Superior temporal gyrus (tissue), 1 donor: Measurements from ENCODE around the gene COPS3.

Experiments
- DNase-seq: peaks from one replicate; pipeline ENCODE4 v3.0.0-alpha.2; 2016; ENCODE audit errors: extremely low spot score

COPS3 gene

GRCh38 chr17:17280613-17281549 lies at the start of gene COPS3:
Gene COPS3, minus strand, starts transcription at chr17:17281246. Its CDS starts 60 bp downstream, at chr17:17281186.
- DNase-seq: peak; percentile 100

GRCh38 chr17:17328251-17328650 lies 47.2 kb upstream of the COPS3 start:
- no peak for DNase-seq

- no peak for DNase-seq
Observed at GRCh38 chr17:17326275-17326875, 45.3 kb upstream of the COPS3 start.

GRCh38 chr17:17325816-17326215 lies 44.8 kb upstream of the COPS3 start:
- DNase-seq: no peak

GRCh38 chr17:17325228-17325627 lies 44.2 kb upstream of the COPS3 start:
- DNase-seq: no peak

GRCh38 chr17:17324616-17325015 lies 43.6 kb upstream of the COPS3 start:
- DNase-seq: no peak

GRCh38 chr17:17322516-17323510 lies 41.8 kb upstream of the COPS3 start:
- DNase-seq: no peak

- no peak for DNase-seq
Observed at GRCh38 chr17:17321356-17322025, 40.4 kb upstream of the COPS3 start.

GRCh38 chr17:17320911-17321220 lies 39.8 kb upstream of the COPS3 start:
- no peak for DNase-seq

GRCh38 chr17:17320188-17320910 lies 39.3 kb upstream of the COPS3 start:
- no peak for DNase-seq

GRCh38 chr17:17315142-17315821 lies 34.2 kb upstream of the COPS3 start:
- no peak for DNase-seq

GRCh38 chr17:17314501-17315071 lies 33.5 kb upstream of the COPS3 start:
- DNase-seq: no peak

- DNase-seq: peak; percentile 40
Observed at GRCh38 chr17:17313350-17313991, 32.4 kb upstream of the COPS3 start.

GRCh38 chr17:17309356-17309755 lies 28.3 kb upstream of the COPS3 start:
- no peak for DNase-seq

GRCh38 chr17:17305281-17305801 lies 24.3 kb upstream of the COPS3 start:
- DNase-seq: peak; percentile 55

GRCh38 chr17:17304521-17304985 lies 23.5 kb upstream of the COPS3 start:
- no peak for DNase-seq

- no peak for DNase-seq
Observed at GRCh38 chr17:17303847-17304490, 22.9 kb upstream of the COPS3 start.
